Cardiac muscle cell (in vitro differentiated cells and primary cell): ENCODE data around the gene CD79A. TPM values are rescaled to one million over a fixed set of nuclear protein-coding genes. Genes with fewer than 3 reads are reported as not detected.

Experiments
- DNase-seq, 2 donors: peaks; one replicate each; pipeline versions ENCODE4 v3.0.0 to v3.0.0-alpha.2; 2010 to 2017; ENCODE audit warnings: low read depth in 1 of 2, low spot score in 1 of 2
- H3K27ac ChIP-seq: fragments of 200-600 bp; sonication (generic); 2 replicates; pipeline ENCODE4 v1.5.1; 2016
- H3K27me3 ChIP-seq: fragments of 200-600 bp; sonication (generic); 2 replicates; pipeline ENCODE4 v1.6.0; 2016; ENCODE audit warnings: control low read depth
- H3K36me3 ChIP-seq: fragments of 200-600 bp; sonication (generic); 2 replicates; pipeline ENCODE4 v1.5.1; 2016; ENCODE audit warnings: control low read depth
- H3K4me1 ChIP-seq: fragments of 200-600 bp; sonication (generic); 2 replicates; pipeline ENCODE4 v1.8.1; 2017; ENCODE audit warnings: low read depth, mild to moderate bottlenecking, mixed run types
- H3K4me3 ChIP-seq: fragments of 200-600 bp; sonication (generic); 2 replicates; pipeline ENCODE4 v1.5.1; 2016; ENCODE audit warnings: mild to moderate bottlenecking
- H3K9me3 ChIP-seq: fragments of 200-600 bp; sonication (generic); 2 replicates; pipeline ENCODE4 v1.5.1; 2017; ENCODE audit warnings: low read depth, mild to moderate bottlenecking, control low read depth
- CTCF ChIP-seq: IDR thresholded peaks from 2 replicates; pipeline ENCODE4 v1.5.1; 2012; ENCODE audit warnings: low read depth, mild to moderate bottlenecking, low read length
- polyA plus RNA-seq: library from polyadenylated mRNA; unstranded; fragments of >200 nt; fragmentation: Nextera tagmentation; extraction: Ambion mirVana; gene quantifications from 2 replicates; pipeline ENCODE4 v1.2.1, GENCODE V29; 2016
- total RNA-seq: library from RNA; depleted of rRNA; stranded (reverse); fragments of >200 nt; gene quantifications from 2 replicates; pipeline ENCODE4 v1.2.3, GENCODE V29; 2016

The CD79A gene
- total and polyA plus RNA-seq, 2 experiments from 2014 or later = 0.24 TPM; not detected in 1

GRCh38 chr19:41901707-41902360 lies 24.8 kb downstream of the CD79A start:
- H3K4me1 ChIP-seq = no peaks in the 10 kb centered on the region
- H3K4me3 ChIP-seq = no peak overlapping the region
- no peak overlapping the region for H3K27ac ChIP-seq
- H3K27me3 ChIP-seq = no peaks in the 10 kb centered on the region
- DNase-seq = no peak
- H3K9me3 ChIP-seq = no peaks in the 10 kb centered on the region
- TF ChIP-seq CTCF = no peak
- H3K36me3 ChIP-seq = peaks cover 7% of the 10 kb centered on the region

DNA sequence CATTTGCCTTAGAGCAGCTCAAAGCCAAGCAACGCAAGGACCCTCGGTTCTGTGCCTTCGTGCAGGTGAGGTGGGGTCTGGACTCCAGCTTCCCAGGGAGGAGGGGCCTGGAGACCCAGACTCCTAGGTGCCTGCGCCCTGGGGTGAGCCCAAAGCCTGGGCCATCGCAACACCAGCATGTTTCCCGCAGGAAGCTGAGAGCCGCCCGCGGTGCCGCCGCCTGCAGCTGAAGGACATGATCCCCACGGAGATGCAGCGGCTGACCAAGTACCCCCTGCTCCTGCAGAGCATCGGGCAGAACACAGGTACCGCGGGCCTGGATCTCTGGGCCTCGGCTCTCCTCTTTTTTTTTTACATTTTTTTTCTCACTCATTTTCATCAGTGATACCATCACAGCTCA lies 25.5 kb downstream of the CD79A start:
- TF ChIP-seq CTCF = no peak
- no peaks in the 10 kb centered on the region for H3K27me3 ChIP-seq
- H3K4me3 ChIP-seq = no peak overlapping the region
- H3K4me1 ChIP-seq = no peaks in the 10 kb centered on the region
- no peak overlapping the region for H3K27ac ChIP-seq
- peaks cover 7% of the 10 kb centered on the region for H3K36me3 ChIP-seq
- DNase-seq = no peak
- no peaks in the 10 kb centered on the region for H3K9me3 ChIP-seq

DNA sequence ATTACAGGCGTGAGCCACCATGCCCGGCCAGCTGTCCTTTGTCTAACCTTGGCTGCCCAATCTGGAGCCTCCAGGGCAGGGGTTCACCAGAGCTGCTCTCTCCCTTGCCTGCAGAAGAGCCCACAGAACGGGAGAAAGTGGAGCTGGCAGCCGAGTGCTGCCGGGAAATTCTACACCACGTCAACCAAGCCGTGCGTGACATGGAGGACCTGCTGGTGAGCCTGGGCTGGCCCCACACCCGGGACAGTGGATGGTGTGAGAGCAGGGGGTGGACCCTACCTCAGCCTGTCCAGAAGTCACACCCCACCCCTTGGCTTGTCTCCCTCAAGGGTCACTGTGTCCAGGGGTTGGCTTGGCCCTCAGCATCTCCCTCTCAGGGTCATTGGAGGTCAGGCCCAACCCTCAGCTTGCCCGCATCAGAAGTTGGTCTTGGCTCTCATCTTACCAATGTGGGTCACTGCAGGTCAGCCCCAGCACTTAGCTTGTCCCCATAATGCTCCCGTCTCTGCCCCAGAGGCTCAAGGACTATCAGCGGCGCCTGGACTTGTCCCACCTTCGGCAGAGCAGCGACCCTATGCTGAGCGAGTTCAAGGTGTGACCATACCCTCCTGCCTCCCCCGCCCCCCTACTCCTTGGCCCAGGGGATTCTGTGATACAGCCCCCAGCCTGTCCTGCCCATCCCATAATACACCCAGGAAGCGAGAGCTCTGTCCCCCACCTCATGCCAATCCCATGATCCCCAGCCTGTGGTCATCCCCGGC lies 26.3 kb downstream of the CD79A start:
- Histone ChIP-seq H3K4me3 (no peak overlapping the region), H3K27ac (no peak overlapping the region), H3K9me3 (no peaks in the 10 kb centered on the region), H3K4me1 (no peaks in the 10 kb centered on the region), H3K36me3 (peaks cover 7% of the 10 kb centered on the region), H3K27me3 (no peaks in the 10 kb centered on the region)
- no peak for TF ChIP-seq CTCF
- no peak for DNase-seq

GRCh38 chr19:41904118-41904870 lies 27.2 kb downstream of the CD79A start:
- peaks cover 7% of the 10 kb centered on the region for H3K36me3 ChIP-seq
- TF ChIP-seq CTCF = no peak
- H3K4me3 ChIP-seq = no peak overlapping the region
- H3K27me3 ChIP-seq = peaks cover 7% of the 10 kb centered on the region
- DNase-seq = no peak
- no peak overlapping the region for H3K27ac ChIP-seq
- H3K4me1 ChIP-seq = no peaks in the 10 kb centered on the region
- H3K9me3 ChIP-seq = no peaks in the 10 kb centered on the region

GRCh38 chr19:41905273-41906002 lies 28.4 kb downstream of the CD79A start:
- Histone ChIP-seq H3K27ac (no peak overlapping the region), H3K36me3 (peaks cover 7% of the 10 kb centered on the region)
- TF ChIP-seq CTCF = no peak

More at GRCh38 chr19:41905273-41906002, 28.4 kb downstream of the CD79A start:
- H3K27me3 ChIP-seq = peaks cover 18% of the 10 kb centered on the region
- H3K4me3 ChIP-seq = no peak overlapping the region
- no peak for DNase-seq
- no peaks in the 10 kb centered on the region for H3K4me1 ChIP-seq
- no peaks in the 10 kb centered on the region for H3K9me3 ChIP-seq
